B cell (primary cell): ENCODE results near the gene PLAAT3. TPM values are rescaled to one million over a fixed set of nuclear protein-coding genes. Genes with fewer than 3 reads are reported as not detected.

Experiments
- ATAC-seq: fragments of 200-7000 bp; cut with Tn5 transposase; one replicate; pipeline ENCODE4 v1.10.0; 2021; ENCODE audit warnings: low read depth, mild to moderate bottlenecking, moderate number of reproducible peaks, moderate library complexity
- CTCF ChIA-PET: fragments of 350-600 bp; sonication (Branson Sonifier 250); formaldehyde crosslinking; loops from one replicate; lab custom pipeline; 2021; ENCODE audit warnings: antibody characterized with exemption, inconsistent platforms; lab: Charles Lee
- POLR2A ChIA-PET: fragments of 350-600 bp; sonication (Branson Sonifier 250); formaldehyde crosslinking; loops from one replicate; lab custom pipeline; 2021; ENCODE audit warnings: antibody characterized with exemption; lab: Charles Lee
- DNase-seq: peaks from one replicate; pipeline ENCODE4 v3.0.0; 2013
- H2AFZ ChIP-seq: 2 replicates; pipeline ENCODE4 v1.6.1; 2012; ENCODE audit warnings: mild to moderate bottlenecking, low read depth, low read length; ENCODE audit not compliant: insufficient read depth, poor library complexity, severe bottlenecking
- H3K27ac ChIP-seq, 2 donors: 1 replicate in 1 of 2; 2 replicates in 1 of 2; pipeline ENCODE4 v1.5.1; 2012 to 2013; ENCODE audit warnings: low read length in 2 of 2, mild to moderate bottlenecking in 2 of 2, moderate library complexity in 1 of 2
- H3K27me3 ChIP-seq, 4 experiments: fragments of 200-600 bp in 1 of 4; sonication (generic) in 1 of 4; replicated peaks in 1 of 4; 1 replicate in 2 of 4; 2 replicates in 2 of 4; pipeline versions ENCODE4 v1.6.1 to v1.7.0; 2013 to 2016; ENCODE audit warnings: low read length in 3 of 4, mild to moderate bottlenecking in 2 of 4, mixed read lengths in 1 of 4, moderate library complexity in 1 of 4; ENCODE audit not compliant: insufficient read depth in 4 of 4, control insufficient read depth in 3 of 4; ENCODE audit errors: control extremely low read depth in 1 of 4
- H3K36me3 ChIP-seq, 2 experiments: replicated peaks in 1 of 2; 1 replicate in 1 of 2; 2 replicates in 1 of 2; pipeline versions ENCODE4 v1.6.1 to v1.7.1; 2013; ENCODE audit warnings: low read length in 1 of 2; ENCODE audit not compliant: insufficient read depth in 2 of 2, control insufficient read depth in 1 of 2; ENCODE audit errors: control extremely low read depth in 1 of 2, extremely low read depth in 1 of 2
- H3K4me1 ChIP-seq, 2 donors: fragments of 200-600 bp in 1 of 2; sonication (generic) in 1 of 2; 1 replicate in 1 of 2; 2 replicates in 1 of 2; pipeline versions ENCODE4 v1.5.1 to v1.6.1; 2013 to 2017; ENCODE audit warnings: low read length in 2 of 2; ENCODE audit not compliant: control insufficient read depth in 2 of 2, insufficient read depth in 2 of 2
- H3K4me2 ChIP-seq: replicated peaks from 2 replicates; pipeline ENCODE3; 2012; ENCODE audit warnings: mild to moderate bottlenecking, low read depth, low read length; ENCODE audit not compliant: poor library complexity, severe bottlenecking
- H3K4me3 ChIP-seq, 5 experiments: fragments of 200-600 bp in 1 of 5; sonication (generic) in 1 of 5; 1 replicate in 3 of 5; 2 replicates in 2 of 5; pipeline versions ENCODE4 v1.5.1 to v1.7.0; 2011 to 2016; ENCODE audit warnings: low read length in 4 of 5, mild to moderate bottlenecking in 4 of 5, low read depth in 2 of 5, control low read depth in 1 of 5, moderate library complexity in 1 of 5; ENCODE audit not compliant: insufficient read depth in 1 of 5; ENCODE audit errors: control extremely low read depth in 1 of 5, extremely low read depth in 1 of 5
- H3K79me2 ChIP-seq: fragments of 200-600 bp; sonication (generic); one replicate; pipeline ENCODE4 v1.6.0; 2016; ENCODE audit warnings: low read length; ENCODE audit not compliant: control insufficient read depth, insufficient read depth
- H3K9ac ChIP-seq: fragments of 200-600 bp; sonication (generic); 2 replicates; pipeline ENCODE4 v1.6.1; 2017; ENCODE audit warnings: mild to moderate bottlenecking, low read length, moderate library complexity
- H3K9me3 ChIP-seq, 3 donors: one replicate each; pipeline versions ENCODE4 v1.6.1 to v1.7.1; 2013; ENCODE audit warnings: low read length in 2 of 3; ENCODE audit not compliant: control insufficient read depth in 2 of 3, insufficient read depth in 1 of 3; ENCODE audit errors: control extremely low read depth in 1 of 3
- H4K20me1 ChIP-seq: 2 replicates; pipeline ENCODE4 v1.6.0; 2012; ENCODE audit warnings: mild to moderate bottlenecking, low read length; ENCODE audit not compliant: insufficient read depth, control insufficient read depth, poor library complexity, severe bottlenecking
- H3K27ac Mint-ChIP-seq: one replicate; pipeline ENCODE4 v1.8.0; 2021; ENCODE audit warnings: mixed read lengths
- H3K27me3 Mint-ChIP-seq: one replicate; pipeline ENCODE4 v1.8.0; 2021; ENCODE audit warnings: mixed read lengths
- H3K4me1 Mint-ChIP-seq: one replicate; pipeline ENCODE4 v1.8.0; 2021; ENCODE audit warnings: mixed read lengths
- H3K4me3 Mint-ChIP-seq: one replicate; pipeline ENCODE4 v1.8.0; 2021; ENCODE audit warnings: mixed read lengths
- H3K9me3 Mint-ChIP-seq: one replicate; pipeline ENCODE4 v1.8.0; 2022; ENCODE audit warnings: mixed read lengths; ENCODE audit not compliant: insufficient read depth
- EZH2 ChIP-seq: IDR thresholded peaks from 2 replicates; pipeline ENCODE4 v1.6.1; 2012; ENCODE audit warnings: borderline replicate concordance, low read depth, mild to moderate bottlenecking, moderate library complexity, low read length; ENCODE audit not compliant: insufficient read depth, poor library complexity, severe bottlenecking
- WGBS: methylation state at CpG from one replicate; pipeline ENCODE4 v1.1.5; 2013; ENCODE audit warnings: missing lambda C conversion rate; ENCODE audit not compliant: insufficient coverage; 5-methylcytosine and 5-hydroxymethylcytosine counted together
- intact Hi-C: fragments of 100-400 bp; cut with micrococcal nuclease; formaldehyde crosslinking; loops from one replicate; pipeline ENCODE4 v1.10.0; 2022
- polyA plus RNA-seq: library from polyadenylated mRNA; depleted of rRNA; stranded (reverse); fragments of >200 nt; gene quantifications from 2 replicates; pipeline ENCODE4 v1.2.3, GENCODE V29; 2012
- total RNA-seq, 2 donors: library from RNA; stranded (reverse); fragments of 120-200 nt in 1 of 2; gene quantifications; 1 replicate in 1 of 2; 2 replicates in 1 of 2; pipeline versions ENCODE4 v1.2.3 to v1.2.4, GENCODE V29; 2013 to 2022
- TF ChIP-seq, protein P1 (sequence below): fragments of 200-600 bp; IDR thresholded peaks from one replicate; pipeline ENCODE4 v1.8.0; 2022; ENCODE audit warnings: antibody characterized with exemption, mild to moderate bottlenecking

PLAAT3 gene
- total and polyA plus RNA-seq, 2 donors (not counting 1 experiment from before 2014, with no cell fraction given), result 2.3 to 3.1 TPM

GRCh38 chr11:63612181-63612580 is 2.1 kb downstream of the PLAAT3 start:
- ATAC-seq (no peak), DNase-seq (no peak)
- Histone ChIP-seq H3K4me2 (no peak overlapping the region), H3K79me2 (no peaks in the 10 kb centered on the region), H4K20me1 (no peaks in the 10 kb centered on the region), H3K27me3 (peaks cover 0 to 14% (median 7%) of the 10 kb centered on the region in 4 experiments), H3K4me3 (no peak overlapping the region), H3K4me1 (peaks cover 16 to 17% of the 10 kb centered on the region in 2 donors), H3K9me3 (peaks cover 0 to 9% (median 0%) of the 10 kb centered on the region in 3 donors), H3K27ac (no peak overlapping the region), H3K9ac (no peak overlapping the region), H3K36me3 (no peaks in the 10 kb centered on the region), H2AFZ (no peak overlapping the region)
- ChIA-PET POLR2A (no interaction called here), CTCF (interaction anchor here (0.7 kb wide), 1 partner anchor 11 kb away, joined by 3 read pairs; no protein-coding TSS in a partner anchor)
- no peaks in the 10 kb centered on the region for H3K9me3 Mint-ChIP-seq
- TF ChIP-seq, protein P1, sequence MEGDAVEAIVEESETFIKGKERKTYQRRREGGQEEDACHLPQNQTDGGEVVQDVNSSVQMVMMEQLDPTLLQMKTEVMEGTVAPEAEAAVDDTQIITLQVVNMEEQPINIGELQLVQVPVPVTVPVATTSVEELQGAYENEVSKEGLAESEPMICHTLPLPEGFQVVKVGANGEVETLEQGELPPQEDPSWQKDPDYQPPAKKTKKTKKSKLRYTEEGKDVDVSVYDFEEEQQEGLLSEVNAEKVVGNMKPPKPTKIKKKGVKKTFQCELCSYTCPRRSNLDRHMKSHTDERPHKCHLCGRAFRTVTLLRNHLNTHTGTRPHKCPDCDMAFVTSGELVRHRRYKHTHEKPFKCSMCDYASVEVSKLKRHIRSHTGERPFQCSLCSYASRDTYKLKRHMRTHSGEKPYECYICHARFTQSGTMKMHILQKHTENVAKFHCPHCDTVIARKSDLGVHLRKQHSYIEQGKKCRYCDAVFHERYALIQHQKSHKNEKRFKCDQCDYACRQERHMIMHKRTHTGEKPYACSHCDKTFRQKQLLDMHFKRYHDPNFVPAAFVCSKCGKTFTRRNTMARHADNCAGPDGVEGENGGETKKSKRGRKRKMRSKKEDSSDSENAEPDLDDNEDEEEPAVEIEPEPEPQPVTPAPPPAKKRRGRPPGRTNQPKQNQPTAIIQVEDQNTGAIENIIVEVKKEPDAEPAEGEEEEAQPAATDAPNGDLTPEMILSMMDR, result no peak
- TF ChIP-seq EZH2, result no peak
- peaks cover 17% of the 10 kb centered on the region for H3K4me1 Mint-ChIP-seq
- no peak overlapping the region for H3K4me3 Mint-ChIP-seq
- no peak overlapping the region for H3K27ac Mint-ChIP-seq
- intact Hi-C loops, result loop anchor here (5.0 kb wide), 1 partner anchor 40 kb away; no protein-coding TSS in a partner anchor
- H3K27me3 Mint-ChIP-seq, result peaks cover 17% of the 10 kb centered on the region

GRCh38 chr11:63611395-63611747 is 2.9 kb downstream of the PLAAT3 start:
- H3K79me2 ChIP-seq, result no peaks in the 10 kb centered on the region
- H3K9me3 Mint-ChIP-seq, result no peaks in the 10 kb centered on the region
- 83% methylated on average over 1 of the region's 1 CpG for WGBS
- peaks cover 0 to 14% (median 7%) of the 10 kb centered on the region in 4 experiments for H3K27me3 ChIP-seq
- TF ChIP-seq, protein P1, result no peak
- no peak for TF ChIP-seq EZH2
- H4K20me1 ChIP-seq, result no peaks in the 10 kb centered on the region
- no peak overlapping the region for H3K27ac ChIP-seq
- H3K27me3 Mint-ChIP-seq, result peaks cover 17% of the 10 kb centered on the region
- no peak for DNase-seq
- no peak overlapping the region for H3K4me3 ChIP-seq
- ATAC-seq, result no peak
- no peak overlapping the region for H3K9ac ChIP-seq
- CTCF ChIA-PET, result interaction anchor here (0.7 kb wide), 1 partner anchor 10 kb away, joined by 3 read pairs; no protein-coding TSS in a partner anchor
- POLR2A ChIA-PET, result no interaction called here
- H3K9me3 ChIP-seq, result peaks cover 0 to 9% (median 0%) of the 10 kb centered on the region in 3 donors
- H3K36me3 ChIP-seq, result no peaks in the 10 kb centered on the region
- peaks cover 16 to 17% of the 10 kb centered on the region in 2 donors for H3K4me1 ChIP-seq
- intact Hi-C loops, result loop anchor here (5.0 kb wide), 1 partner anchor 39 kb away; no protein-coding TSS in a partner anchor
- no peak overlapping the region for H3K4me3 Mint-ChIP-seq
- no peak overlapping the region for H3K4me2 ChIP-seq
- H3K27ac Mint-ChIP-seq, result no peak overlapping the region
- peaks cover 17% of the 10 kb centered on the region for H3K4me1 Mint-ChIP-seq
- no peak overlapping the region for H2AFZ ChIP-seq
